NCI-H2081 (cell line): ENCODE measurements around the gene SLC1A3.
"Not testable (repeated sequence)": the region's sequence is repeated elsewhere in the genome, so short reads cannot be mapped to it uniquely, and the experiment has no call there.

Experiments used
- DNase-seq, 2 experiments: peaks; one replicate each; lab custom pipeline; 2025; lab: John Stamatoyannopoulos, UW

SLC1A3 gene

DNA sequence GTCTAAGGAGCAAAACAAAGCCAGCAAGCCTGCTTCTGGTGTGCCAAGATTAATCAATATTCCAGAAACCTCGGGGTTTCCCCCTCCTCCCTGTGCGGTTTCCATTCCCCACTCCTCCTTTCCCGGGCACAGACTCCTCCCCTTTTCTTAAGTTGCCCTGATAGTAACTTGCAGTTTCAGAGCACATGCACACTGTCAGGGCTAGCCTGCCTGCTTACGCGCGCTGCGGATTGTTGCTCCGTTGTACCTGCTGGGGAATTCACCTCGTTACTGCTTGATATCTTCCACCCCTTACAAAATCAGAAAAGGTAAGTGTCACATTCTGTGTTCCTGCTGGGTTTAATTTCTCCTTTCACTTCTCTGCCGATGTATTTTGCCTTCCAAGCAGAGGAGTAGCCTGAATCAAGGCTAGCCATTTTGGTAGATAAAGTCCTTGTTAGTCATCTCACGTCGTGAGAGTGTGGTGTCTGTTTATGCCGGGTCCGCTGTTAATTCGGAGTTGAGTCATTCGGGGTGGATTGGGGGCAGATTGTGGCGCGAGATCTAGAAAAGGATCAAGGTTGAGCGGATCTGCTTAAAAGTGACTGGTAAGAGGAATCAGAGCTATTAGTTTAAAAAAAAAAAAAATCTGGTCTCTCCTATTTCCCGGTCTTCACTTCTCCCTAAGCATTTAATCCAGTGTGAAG lies at the start of gene SLC1A3:
Gene SLC1A3, plus strand, starts transcription at position 179 of the 686 bp plus-strand sequence. CDS start 1,818 bp downstream, outside the sequence.
- DNase-seq: no peak

GRCh38 chr5:36558641-36559040 lies 47.8 kb upstream of the SLC1A3 start:
- no peak for DNase-seq

- DNase-seq: no peak
Measured at GRCh38 chr5:36561601-36562000, 44.8 kb upstream of the SLC1A3 start.

GRCh38 chr5:36569491-36569890 lies 36.9 kb upstream of the SLC1A3 start:
- DNase-seq: no peak

- DNase-seq: no peak
Measured at GRCh38 chr5:36570301-36571095, 35.9 kb upstream of the SLC1A3 start.

GRCh38 chr5:36571401-36572042 lies 34.9 kb upstream of the SLC1A3 start:
- no peak for DNase-seq

DNA sequence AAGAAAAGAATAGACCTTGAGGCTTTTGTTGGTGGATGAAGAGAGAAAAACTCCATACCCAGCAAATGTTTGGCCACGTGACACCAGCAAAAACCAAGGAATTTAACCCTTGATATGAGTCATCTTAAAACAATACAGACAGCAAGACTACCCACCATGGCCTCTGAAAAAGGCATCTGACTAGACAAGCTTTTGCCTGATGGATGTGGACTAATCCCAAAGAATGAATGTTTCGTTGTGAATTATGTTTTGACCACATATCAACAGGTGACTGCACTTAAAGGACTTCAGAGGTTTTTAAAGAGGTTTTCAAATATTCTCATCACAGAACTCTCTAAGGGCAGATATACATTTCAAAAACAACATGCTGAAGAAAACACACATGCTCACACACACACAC lies 33.0 kb upstream of the SLC1A3 start:
- no peak for DNase-seq

GRCh38 chr5:36575361-36575781 lies 31.0 kb upstream of the SLC1A3 start:
- no peak for DNase-seq

GRCh38 chr5:36576721-36577120 lies 29.7 kb upstream of the SLC1A3 start:
- DNase-seq: no peak

GRCh38 chr5:36579858-36580257 lies 26.5 kb upstream of the SLC1A3 start:
- DNase-seq: not testable (repeated sequence)

DNA sequence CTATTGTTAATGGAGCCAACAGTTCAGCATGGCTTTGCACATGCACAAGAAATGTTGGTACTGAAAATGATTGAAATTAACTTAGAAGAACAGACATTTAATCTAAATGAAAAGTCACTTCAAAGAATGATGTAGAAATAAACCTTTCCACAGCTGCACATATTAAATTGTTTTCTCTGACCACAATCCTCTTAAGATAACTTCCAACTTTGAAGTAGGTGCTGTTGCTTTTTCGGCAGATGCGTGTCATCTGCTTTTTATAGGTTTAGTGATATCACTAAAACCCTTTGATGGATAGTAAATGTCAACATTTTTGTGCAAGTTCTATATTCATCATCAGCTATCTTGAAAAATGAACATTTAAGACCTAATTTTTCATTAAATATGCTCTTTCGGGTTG lies 25.3 kb upstream of the SLC1A3 start:
- DNase-seq: no peak

DNA sequence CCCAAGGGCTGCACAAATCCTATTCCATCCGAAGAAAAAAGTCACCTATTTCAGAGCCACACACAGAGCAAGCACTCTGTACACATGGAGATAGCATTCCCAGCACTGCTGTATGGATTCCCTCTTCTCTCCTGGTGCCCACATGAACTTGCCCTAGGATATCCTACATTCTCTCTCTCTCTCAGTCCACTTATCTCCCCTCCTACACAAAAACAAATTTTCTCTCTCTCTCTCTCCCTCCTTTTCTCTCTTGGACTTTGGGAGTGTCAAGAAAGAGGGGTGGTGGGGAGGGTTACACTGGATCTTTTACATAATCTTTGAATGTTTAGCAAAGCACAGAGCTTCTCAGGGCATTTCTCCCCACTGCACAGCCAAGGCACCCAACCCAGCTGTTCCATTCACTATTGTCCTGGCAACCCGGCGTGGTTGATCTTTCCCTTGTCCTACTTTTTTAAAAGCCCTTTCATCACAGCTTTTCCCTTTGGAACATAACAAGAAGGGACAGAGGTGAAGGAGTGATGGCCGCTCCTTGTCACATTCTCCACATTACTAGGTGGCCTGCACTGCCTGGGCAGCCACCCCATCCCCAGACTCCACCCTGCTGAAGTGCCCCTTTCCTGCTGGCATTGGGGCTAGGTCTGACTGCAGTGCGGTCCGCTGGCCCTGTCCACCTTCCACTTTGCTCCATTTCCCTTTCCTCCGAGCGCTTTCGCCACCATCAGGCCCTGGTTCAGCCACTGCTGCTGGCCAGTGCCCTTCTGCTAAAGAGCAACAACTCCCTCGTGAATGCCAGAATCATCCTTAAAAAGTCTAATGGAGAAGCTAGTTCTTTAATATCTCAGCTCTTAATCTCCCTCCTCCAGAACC lies 22.2 kb upstream of the SLC1A3 start:
- DNase-seq: no peak

DNA sequence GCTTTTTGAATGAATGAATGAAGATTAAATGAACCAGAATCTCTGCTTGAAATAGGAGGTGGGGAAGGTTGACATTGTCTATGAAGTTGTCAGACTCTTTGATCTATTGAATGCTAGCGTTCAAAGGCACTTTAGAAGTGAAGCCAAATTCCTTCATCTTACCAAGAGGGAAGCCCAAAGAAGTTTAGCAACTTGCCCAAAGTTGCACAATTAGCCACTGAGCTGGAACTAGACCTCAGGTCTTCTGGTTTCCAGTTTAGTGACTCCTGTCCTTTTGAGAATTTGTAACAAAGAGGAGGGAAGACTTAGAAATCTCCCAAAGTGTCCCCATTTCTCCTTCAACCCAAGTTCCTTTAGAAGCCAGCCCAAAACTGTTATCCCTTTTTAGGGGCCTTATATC lies 20.7 kb upstream of the SLC1A3 start:
- DNase-seq: no peak

GRCh38 chr5:36587354-36587753 lies 19.1 kb upstream of the SLC1A3 start:
- DNase-seq: no peak

DNA sequence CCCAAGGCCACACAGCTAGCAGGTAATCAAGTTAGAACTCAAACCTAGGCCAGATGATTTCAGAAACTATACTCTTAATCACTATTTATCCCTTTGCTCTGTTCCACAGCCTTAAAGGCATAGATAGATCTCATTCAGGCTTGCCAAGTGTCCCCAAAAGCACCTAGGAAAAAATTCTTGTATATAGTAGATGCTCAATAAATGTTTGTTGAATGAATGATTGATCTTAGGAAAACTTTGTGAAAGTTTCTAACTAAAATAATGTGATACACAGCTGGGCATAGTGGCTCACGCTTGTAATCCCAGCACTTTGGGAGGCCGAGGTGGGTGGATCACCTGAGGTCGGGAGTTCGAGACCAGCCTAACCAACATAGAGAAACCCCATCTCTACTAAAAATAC lies 16.7 kb upstream of the SLC1A3 start:
- not testable (repeated sequence) for DNase-seq

DNA sequence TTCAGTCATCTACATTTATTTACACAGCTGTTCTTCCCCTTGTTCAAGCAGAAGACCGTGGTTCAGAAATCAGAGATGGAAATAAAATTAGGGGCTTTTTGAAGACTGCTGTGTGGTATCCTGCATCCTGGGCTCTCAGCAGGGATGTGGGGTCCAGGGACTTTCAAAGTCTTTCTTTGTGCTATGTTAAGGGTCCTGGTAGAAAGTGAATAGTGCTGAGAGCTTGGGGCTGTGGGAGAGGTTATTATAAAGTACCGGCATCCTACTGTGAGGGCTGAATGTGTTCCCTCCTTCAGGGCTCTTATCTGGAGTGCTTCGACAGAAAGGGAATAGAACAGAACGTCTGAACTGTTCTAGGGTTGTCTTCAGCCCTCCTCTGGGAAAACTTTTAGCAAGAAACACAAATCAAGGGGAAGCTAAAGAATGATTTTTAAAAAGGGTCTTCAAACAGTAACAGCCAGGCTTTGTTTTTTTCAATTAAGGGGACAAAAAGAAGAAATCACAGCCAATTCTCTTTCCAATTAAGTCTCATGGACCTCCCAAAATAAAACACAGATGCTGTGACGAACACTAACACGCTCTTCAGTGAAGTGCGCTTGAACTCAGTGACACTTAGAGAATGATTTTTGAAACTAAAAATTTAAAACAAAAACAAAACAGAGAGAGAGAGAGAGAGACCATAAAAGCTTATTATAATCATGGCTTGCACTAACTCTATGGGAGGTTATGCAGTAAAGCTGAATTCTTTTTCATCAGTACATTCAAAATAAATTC lies 15.7 kb upstream of the SLC1A3 start:
- DNase-seq: peak in 1 of 2 experiments; percentile 28

- no peak for DNase-seq
Measured at GRCh38 chr5:36593867-36594266, 12.5 kb upstream of the SLC1A3 start.

DNA sequence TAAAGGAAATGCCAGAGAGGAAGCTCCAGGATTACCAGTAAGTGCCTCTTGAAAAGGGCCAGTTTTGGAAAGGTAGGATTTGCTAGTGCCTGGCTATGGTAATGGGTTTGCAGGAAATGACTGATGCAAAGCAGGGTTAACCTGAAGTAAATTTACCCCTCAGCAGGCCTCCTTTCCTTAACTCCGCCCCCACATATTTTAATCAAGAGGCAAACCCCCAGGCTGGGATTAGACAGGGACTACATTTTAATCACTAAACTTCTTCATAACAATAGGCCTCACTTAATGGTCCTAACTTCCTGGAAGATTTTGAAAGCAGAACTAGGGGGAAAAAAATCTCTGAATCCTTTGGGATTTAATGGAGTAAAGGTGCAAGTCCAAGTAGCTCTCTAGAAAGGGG lies 10.2 kb upstream of the SLC1A3 start:
- no peak for DNase-seq

GRCh38 chr5:36596756-36597155 lies 9.7 kb upstream of the SLC1A3 start:
- DNase-seq: no peak

DNA sequence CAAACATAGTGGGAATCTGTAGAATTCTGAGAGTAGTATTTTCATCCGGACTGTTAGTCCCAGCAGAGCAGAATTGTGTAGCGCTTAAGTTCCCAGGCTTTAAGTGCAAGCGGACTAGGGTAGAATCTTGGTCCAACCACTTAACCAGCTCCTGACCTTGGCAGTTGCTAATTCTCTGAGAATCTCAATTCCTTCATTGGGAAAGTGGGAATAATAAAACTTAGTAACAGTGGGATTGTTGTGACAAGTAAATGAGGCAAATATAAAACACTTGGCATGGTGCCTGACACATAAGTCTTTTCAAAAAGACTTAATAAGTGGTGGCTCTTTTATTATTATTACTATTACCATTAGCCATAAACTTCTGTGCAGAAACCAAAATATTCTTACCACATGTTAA lies 8.4 kb upstream of the SLC1A3 start:
- no peak for DNase-seq
